Hypothalamus (tissue), 51 donors: ENCODE measurements around the gene TSEN15.

Source experiments
- DNase-seq, 51 donors: peaks; one replicate each; lab custom pipeline; 2025; lab: John Stamatoyannopoulos, UW

The TSEN15 gene

GRCh38 chr1:184051485-184052193 lies at the start of gene TSEN15:
Gene TSEN15 (plus strand): TSS chr1:184051730. CDS start chr1:184051756, 26 bp downstream.
- peak in 49 of 51 donors; percentile 16 to 89 (median 65) for DNase-seq

DNA sequence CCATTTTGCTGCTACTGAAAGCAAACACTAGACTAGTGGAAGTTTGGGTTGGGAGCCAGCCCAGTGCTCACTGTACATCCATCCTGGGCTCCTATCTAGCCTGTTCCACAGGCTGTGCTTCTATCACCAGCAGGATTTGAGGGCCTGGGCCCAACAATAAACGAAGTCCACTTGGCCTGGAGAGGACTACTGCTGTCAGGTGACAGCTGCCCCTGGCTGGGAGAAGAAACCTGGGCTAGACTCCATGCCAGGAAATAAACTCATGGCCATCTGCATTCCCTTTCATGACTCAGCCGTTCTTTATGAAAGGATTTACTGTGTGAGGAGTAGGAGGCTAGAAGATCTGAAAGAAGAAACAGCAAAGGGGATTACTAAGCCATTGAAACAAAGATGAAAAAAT lies 49.5 kb upstream of the TSEN15 start:
- DNase-seq: peak in 25 of 51 donors; percentile 18 to 80 (median 52)

- no peak for DNase-seq
Measured at GRCh38 chr1:184004935-184005334, 46.6 kb upstream of the TSEN15 start.

DNA sequence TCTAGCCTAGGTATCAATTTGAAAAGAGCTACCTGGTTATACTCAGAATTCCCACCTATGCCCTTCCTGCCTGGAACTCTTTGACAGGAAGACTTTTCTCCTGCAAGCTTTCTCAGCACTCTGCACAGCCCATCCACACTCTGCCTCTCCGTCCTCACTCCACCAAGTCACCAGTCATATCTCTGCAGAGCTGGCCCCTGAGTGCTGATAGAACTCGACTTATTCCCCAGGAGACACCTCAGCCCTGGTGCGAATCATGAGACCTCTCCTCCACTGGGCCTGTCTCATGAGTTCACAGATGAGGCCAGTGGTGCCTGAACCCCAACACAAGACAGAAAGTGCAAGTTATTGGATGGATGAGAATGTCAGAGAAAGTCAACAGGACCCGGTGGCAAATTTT lies 46.0 kb upstream of the TSEN15 start:
- no peak for DNase-seq

- no peak for DNase-seq
Measured at GRCh38 chr1:184010788-184011187, 40.7 kb upstream of the TSEN15 start.

DNA sequence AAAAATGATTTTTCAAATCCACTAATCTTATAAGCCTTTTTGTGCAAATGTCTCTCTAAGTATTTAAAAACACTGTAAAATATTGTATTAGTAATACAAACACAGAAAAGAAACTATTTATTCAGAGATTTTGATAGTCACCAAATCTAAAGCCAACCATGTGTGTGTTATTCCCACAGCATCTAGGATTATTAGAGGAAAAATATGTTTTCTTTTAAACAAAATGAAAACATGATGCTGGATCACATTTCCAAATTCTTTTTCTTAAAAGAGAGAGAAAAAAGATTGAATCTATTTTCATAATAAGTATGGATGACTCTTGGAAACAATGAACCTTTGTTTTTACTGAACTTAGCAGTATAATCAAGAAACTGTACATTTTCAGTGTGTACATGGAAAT lies 39.3 kb upstream of the TSEN15 start:
- no peak for DNase-seq

GRCh38 chr1:184014271-184014670 lies 37.3 kb upstream of the TSEN15 start:
- no peak for DNase-seq

- DNase-seq: no peak
Measured at GRCh38 chr1:184016169-184016568, 35.4 kb upstream of the TSEN15 start.

DNA sequence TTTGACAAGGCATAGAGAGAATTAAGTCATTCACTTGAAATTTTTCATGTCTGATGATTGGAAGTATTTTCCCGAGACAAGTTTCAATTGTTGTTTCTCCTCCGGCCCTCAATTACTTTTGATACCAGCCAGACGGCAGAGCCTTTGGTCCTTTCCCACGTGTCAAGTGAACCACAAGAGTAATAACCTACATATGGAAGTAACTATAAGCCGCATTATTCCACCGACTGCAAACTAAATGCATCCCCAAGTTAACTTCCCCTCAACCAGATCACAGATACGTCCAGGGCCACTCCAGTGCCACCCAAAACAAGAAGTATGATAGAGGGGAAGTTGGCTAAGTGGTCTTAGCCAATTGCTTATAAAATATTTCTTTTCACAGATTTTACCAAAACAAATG lies 34.2 kb upstream of the TSEN15 start:
- DNase-seq: no peak

- DNase-seq: no peak
Measured at GRCh38 chr1:184018622-184019021, 32.9 kb upstream of the TSEN15 start.

DNA sequence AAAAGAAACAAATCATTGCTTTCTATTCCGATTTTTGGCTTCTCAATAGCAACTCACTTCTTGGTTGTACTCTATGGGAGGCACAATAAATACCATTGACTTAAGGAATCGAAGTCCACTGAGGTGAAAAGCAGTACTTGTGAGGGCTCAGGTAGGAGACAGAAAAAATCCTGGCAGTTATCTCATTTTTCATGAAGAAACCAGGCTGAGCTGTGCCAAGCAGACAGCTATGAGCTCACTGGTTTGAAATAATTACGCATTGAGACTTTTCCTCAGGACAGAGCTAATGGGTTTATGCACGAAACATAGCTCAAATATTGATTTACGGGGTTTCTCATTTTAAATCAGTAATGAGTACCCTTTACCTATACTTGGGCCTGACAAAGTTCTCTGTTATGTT lies 32.5 kb upstream of the TSEN15 start:
- peak in 1 of 51 donors; percentile 30 for DNase-seq

- DNase-seq: peak in 2 of 51 donors; percentile 24 to 60
Measured at GRCh38 chr1:184019506-184019905, 32.0 kb upstream of the TSEN15 start.

DNA sequence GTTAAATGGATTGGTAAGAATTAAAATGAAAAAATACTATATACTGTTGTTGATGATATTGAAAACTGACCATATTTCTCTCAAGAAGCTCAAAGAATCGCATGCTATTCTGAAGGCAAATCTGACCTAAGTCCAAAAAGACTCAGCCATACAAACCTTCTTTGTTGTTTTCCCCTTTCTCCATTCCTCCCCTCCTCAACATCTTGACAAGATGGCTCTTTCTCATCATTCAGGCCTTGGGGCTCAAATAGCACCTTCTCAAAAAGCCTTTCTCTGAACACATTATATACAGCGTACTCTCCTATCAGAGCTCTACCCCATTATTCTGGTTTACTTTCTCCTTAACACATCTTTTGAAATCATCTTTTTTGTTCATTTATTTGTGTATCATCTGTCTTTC lies 31.2 kb upstream of the TSEN15 start:
- DNase-seq: no peak

- DNase-seq: no peak
Measured at GRCh38 chr1:184020855-184021254, 30.7 kb upstream of the TSEN15 start.

DNA sequence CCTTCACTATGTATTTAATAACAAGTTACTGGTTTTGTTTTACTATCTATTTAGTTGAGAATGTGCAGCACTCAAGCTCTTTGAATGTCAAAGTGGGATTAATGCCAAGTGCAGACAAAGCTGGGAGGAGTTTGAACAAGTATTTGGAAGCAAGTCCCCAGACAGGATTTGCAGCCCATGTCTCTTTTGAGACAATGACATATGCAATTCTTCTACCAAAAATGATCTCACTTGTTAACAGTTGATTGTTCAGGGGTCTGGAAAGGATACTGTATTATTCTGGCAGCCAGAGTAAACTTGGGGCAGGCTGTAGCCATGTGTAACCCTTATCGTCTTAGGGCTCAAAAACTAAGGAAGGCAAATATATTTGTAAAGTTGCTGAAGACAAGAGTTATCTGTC lies 29.8 kb upstream of the TSEN15 start:
- DNase-seq: peak in 3 of 51 donors; percentile 23 to 45 (median 29)

- DNase-seq: no peak
Measured at GRCh38 chr1:184022668-184023067, 28.9 kb upstream of the TSEN15 start.

- no peak for DNase-seq
Measured at GRCh38 chr1:184023171-184023570, 28.4 kb upstream of the TSEN15 start.

- DNase-seq: peak in 2 of 51 donors; percentile 58 to 77
Measured at GRCh38 chr1:184025242-184025675, 26.3 kb upstream of the TSEN15 start.

- DNase-seq: no peak
Measured at GRCh38 chr1:184027826-184028695, 23.5 kb upstream of the TSEN15 start.

DNA sequence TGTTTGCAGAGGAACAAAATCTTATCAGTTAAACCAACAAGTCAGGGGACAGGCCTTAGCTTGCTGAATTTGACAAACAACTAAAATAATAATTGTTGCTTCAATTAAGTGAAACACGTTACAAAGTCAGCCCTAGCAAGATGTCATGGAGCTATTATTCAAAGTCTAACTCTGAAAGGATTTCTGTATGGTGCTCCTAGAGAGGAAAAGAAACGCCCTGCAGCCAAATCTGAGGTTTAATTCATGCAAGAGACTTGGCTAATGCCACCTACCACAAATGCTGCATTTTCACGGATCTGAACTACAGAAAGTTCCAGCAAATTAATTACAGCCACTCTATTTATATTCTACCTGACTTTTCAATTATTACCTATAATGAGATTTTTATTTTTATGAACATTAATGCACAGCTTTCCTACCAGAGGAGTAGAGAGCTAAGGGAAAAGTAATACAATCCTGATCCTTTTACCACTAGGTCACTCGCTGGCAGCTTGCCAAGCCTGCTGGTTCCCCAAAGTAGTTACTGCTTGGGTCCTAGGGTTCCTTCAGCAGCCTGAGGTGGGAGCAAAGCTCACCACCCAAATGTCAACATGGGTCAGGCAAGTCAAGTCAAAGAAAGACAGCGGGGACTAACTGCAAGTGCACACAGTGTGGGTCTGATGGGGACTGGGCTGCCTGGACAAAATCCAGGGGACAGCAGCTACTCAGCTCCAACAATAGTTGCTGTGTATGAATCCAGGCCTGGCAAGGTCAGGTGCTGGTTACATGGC lies 22.5 kb upstream of the TSEN15 start:
- peak in 29 of 51 donors; percentile 8 to 83 (median 53) for DNase-seq
